WTC11 (cell line): ENCODE measurements around the gene SAMD13. TPM values are rescaled to one million over a fixed set of nuclear protein-coding genes. Genes with fewer than 3 reads are reported as not detected.

Experiments
- ATAC-seq: fragments of 200-7000 bp; cut with Tn5 transposase; 2 replicates; pipeline ENCODE4 v1.10.0; 2021; ENCODE audit warnings: mild to moderate bottlenecking, moderate library complexity
- CTCF ChIA-PET: fragments of 300-600 bp; sonication (Branson Sonifier 250); formaldehyde crosslinking; loops from one replicate; lab custom pipeline; 2021; ENCODE audit warnings: antibody characterized with exemption; lab: Charles Lee
- POLR2A ChIA-PET: fragments of 350-600 bp; sonication (Branson Sonifier 250); formaldehyde crosslinking; loops from one replicate; lab custom pipeline; 2021; ENCODE audit warnings: antibody characterized with exemption; lab: Charles Lee
- DNase-seq: peaks from one replicate; pipeline ENCODE4 v3.0.0; 2021; ENCODE audit warnings: low spot score
- H3K27ac Mint-ChIP-seq: 2 replicates; pipeline ENCODE4 v1.8.0; 2021; ENCODE audit warnings: mixed read lengths
- H3K27me3 Mint-ChIP-seq: 2 replicates; pipeline ENCODE4 v1.8.0; 2021; ENCODE audit warnings: low read depth, mild to moderate bottlenecking, moderate library complexity, mixed read lengths
- H3K36me3 Mint-ChIP-seq: 2 replicates; pipeline ENCODE4 v1.8.0; 2021; ENCODE audit warnings: mixed read lengths
- H3K4me1 Mint-ChIP-seq: 2 replicates; pipeline ENCODE4 v1.8.0; 2022; ENCODE audit warnings: mixed read lengths
- H3K4me3 Mint-ChIP-seq: 2 replicates; pipeline ENCODE4 v1.8.0; 2021; ENCODE audit warnings: mild to moderate bottlenecking, moderate library complexity, mixed read lengths
- H3K9me3 Mint-ChIP-seq: 2 replicates; pipeline ENCODE4 v1.8.0; 2021; ENCODE audit warnings: mixed read lengths
- ELF4 ChIP-seq: sonication (generic); formaldehyde crosslinking; IDR thresholded peaks from 2 replicates; pipeline ENCODE4 v1.8.1; 2022; ENCODE audit warnings: low read depth, mild to moderate bottlenecking, moderate library complexity, missing genetic modification reagents
- EMX1 ChIP-seq: fragments of 250-450 bp; sonication (Bioruptor Pico); IDR thresholded peaks from 2 replicates; pipeline ENCODE4 v1.8.0; 2021; ENCODE audit warnings: mild to moderate bottlenecking
- ESRRA ChIP-seq: sonication (generic); formaldehyde crosslinking; IDR thresholded peaks from 2 replicates; pipeline ENCODE4 v1.8.1; 2022; ENCODE audit warnings: mild to moderate bottlenecking, missing genetic modification reagents, borderline replicate concordance
- FOXJ3 ChIP-seq: sonication (generic); formaldehyde crosslinking; IDR thresholded peaks from 2 replicates; pipeline ENCODE4 v1.9.0; 2021; ENCODE audit warnings: missing genetic modification reagents, mild to moderate bottlenecking, borderline replicate concordance
- FOXK1 ChIP-seq: sonication (generic); formaldehyde crosslinking; IDR thresholded peaks from 2 replicates; pipeline ENCODE4 v1.8.0; 2022; ENCODE audit warnings: mild to moderate bottlenecking, moderate library complexity, missing genetic modification reagents
- GRHL2 ChIP-seq: fragments of 250-450 bp; sonication (Bioruptor Pico); IDR thresholded peaks from 2 replicates; pipeline ENCODE4 v1.8.0; 2022; ENCODE audit warnings: mild to moderate bottlenecking, moderate library complexity; ENCODE audit not compliant: insufficient replicate concordance, severe bottlenecking
- GTF2I ChIP-seq: fragments of 250-450 bp; sonication (Bioruptor Pico); conservative IDR thresholded peaks from 2 replicates; pipeline ENCODE4 v1.4.0; 2021; ENCODE audit warnings: mild to moderate bottlenecking
- NR2C2 ChIP-seq: sonication (generic); formaldehyde crosslinking; IDR thresholded peaks from 2 replicates; pipeline ENCODE4 v1.8.0; 2022; ENCODE audit warnings: mild to moderate bottlenecking, missing genetic modification reagents
- NR3C1 ChIP-seq: sonication (generic); formaldehyde crosslinking; conservative IDR thresholded peaks from 2 replicates; pipeline ENCODE4 v1.8.1; 2023; ENCODE audit warnings: low read depth, mild to moderate bottlenecking, missing genetic modification reagents
- RORB ChIP-seq: fragments of 250-450 bp; sonication (Bioruptor Pico); IDR thresholded peaks from 2 replicates; pipeline ENCODE4 v1.9.0; 2021; ENCODE audit warnings: mild to moderate bottlenecking
- SOX15 ChIP-seq: fragments of 250-450 bp; sonication (Bioruptor Pico); IDR thresholded peaks from 2 replicates; pipeline ENCODE4 v1.9.0; 2021; ENCODE audit warnings: mild to moderate bottlenecking
- TP53 ChIP-seq: sonication (generic); formaldehyde crosslinking; IDR thresholded peaks from 2 replicates; pipeline ENCODE4 v1.8.1; 2023; ENCODE audit warnings: mild to moderate bottlenecking, missing genetic modification reagents
- total RNA-seq: library from RNA; stranded (reverse); gene quantifications from 3 replicates; pipeline ENCODE4 v1.2.3, GENCODE V29; 2021
- TF ChIP-seq, protein P1 (sequence below): sonication (generic); formaldehyde crosslinking; IDR thresholded peaks from 2 replicates; pipeline ENCODE4 v1.8.1; 2023; ENCODE audit warnings: mild to moderate bottlenecking, missing genetic modification reagents, borderline replicate concordance
- TF ChIP-seq, protein P2 (sequence below): fragments of 250-450 bp; sonication (Bioruptor Pico); IDR thresholded peaks from 2 replicates; pipeline ENCODE4 v1.9.0; 2021; ENCODE audit warnings: moderate library complexity, mild to moderate bottlenecking, inconsistent platforms, borderline replicate concordance
- TF ChIP-seq, protein P3 (sequence below): fragments of 250-450 bp; sonication (Bioruptor Pico); IDR thresholded peaks from 2 replicates; pipeline ENCODE4 v1.9.0; 2021; ENCODE audit warnings: mild to moderate bottlenecking
- TF ChIP-seq, protein P4 (sequence below): sonication (generic); formaldehyde crosslinking; IDR thresholded peaks from 2 replicates; pipeline ENCODE4 v1.8.0; 2023; ENCODE audit warnings: mild to moderate bottlenecking, missing genetic modification reagents
- TF ChIP-seq, protein P5 (sequence below): sonication (generic); formaldehyde crosslinking; IDR thresholded peaks from 2 replicates; pipeline ENCODE4 v1.8.0; 2022; ENCODE audit warnings: mild to moderate bottlenecking, missing genetic modification reagents
- TF ChIP-seq, protein P6 (sequence below): sonication (generic); formaldehyde crosslinking; IDR thresholded peaks from 2 replicates; pipeline ENCODE4 v1.8.1; 2022; ENCODE audit warnings: low read depth, mild to moderate bottlenecking, moderate library complexity, missing genetic modification reagents, borderline replicate concordance

Gene SAMD13
- total RNA-seq, 1 experiment from 2014 or later: 1.8 TPM

DNA sequence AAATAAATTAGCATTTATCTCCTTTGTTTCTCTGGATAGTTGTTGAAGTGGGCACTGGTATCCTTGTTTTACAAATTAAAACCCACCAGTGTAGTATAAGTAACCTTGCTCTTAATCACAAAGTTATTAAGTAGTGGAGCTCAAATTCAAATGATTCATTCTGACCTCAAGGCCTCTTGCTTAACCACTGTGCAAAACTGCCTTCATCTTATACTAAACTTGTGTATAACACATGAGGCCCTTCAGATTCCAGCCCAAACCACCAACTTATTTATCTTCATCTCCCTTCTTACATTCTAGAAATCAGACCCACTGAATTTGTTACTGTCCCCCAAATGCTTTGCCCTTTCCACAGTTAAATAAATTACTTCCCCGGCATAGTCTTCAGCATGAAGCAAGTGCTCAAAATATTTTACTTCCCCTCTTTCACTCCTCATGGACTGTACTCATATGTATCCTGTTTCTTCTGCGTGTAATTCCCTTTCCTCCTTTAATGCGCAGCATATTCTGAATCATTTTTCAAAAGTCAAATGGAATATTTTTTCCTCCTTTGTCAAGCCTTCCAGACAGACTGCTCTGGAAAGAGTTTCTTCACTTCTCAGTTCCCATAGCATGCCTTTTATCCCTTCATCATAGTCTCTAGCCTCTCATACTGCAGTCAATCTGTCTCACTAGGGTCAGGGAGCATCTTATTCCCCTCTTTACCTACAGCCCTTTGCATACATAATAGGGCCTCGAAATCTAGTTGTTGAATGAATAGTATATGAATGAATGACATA lies 77.8 kb downstream of the SAMD13 start:
- TF ChIP-seq GRHL2 (CRISPR knock-in tag) (no peak), SOX15 (CRISPR knock-in tag) (no peak), FOXJ3 (CRISPR knock-in tag) (no peak), ESRRA (no peak), FOXK1 (CRISPR knock-in tag) (no peak), RORB (CRISPR knock-in tag) (no peak), GTF2I (CRISPR knock-in tag) (no peak), ELF4 (no peak), NR2C2 (CRISPR knock-in tag) (no peak), TP53 (CRISPR knock-in tag) (no peak), NR3C1 (CRISPR knock-in tag) (no peak), EMX1 (no peak)
- TF ChIP-seq, protein P1, sequence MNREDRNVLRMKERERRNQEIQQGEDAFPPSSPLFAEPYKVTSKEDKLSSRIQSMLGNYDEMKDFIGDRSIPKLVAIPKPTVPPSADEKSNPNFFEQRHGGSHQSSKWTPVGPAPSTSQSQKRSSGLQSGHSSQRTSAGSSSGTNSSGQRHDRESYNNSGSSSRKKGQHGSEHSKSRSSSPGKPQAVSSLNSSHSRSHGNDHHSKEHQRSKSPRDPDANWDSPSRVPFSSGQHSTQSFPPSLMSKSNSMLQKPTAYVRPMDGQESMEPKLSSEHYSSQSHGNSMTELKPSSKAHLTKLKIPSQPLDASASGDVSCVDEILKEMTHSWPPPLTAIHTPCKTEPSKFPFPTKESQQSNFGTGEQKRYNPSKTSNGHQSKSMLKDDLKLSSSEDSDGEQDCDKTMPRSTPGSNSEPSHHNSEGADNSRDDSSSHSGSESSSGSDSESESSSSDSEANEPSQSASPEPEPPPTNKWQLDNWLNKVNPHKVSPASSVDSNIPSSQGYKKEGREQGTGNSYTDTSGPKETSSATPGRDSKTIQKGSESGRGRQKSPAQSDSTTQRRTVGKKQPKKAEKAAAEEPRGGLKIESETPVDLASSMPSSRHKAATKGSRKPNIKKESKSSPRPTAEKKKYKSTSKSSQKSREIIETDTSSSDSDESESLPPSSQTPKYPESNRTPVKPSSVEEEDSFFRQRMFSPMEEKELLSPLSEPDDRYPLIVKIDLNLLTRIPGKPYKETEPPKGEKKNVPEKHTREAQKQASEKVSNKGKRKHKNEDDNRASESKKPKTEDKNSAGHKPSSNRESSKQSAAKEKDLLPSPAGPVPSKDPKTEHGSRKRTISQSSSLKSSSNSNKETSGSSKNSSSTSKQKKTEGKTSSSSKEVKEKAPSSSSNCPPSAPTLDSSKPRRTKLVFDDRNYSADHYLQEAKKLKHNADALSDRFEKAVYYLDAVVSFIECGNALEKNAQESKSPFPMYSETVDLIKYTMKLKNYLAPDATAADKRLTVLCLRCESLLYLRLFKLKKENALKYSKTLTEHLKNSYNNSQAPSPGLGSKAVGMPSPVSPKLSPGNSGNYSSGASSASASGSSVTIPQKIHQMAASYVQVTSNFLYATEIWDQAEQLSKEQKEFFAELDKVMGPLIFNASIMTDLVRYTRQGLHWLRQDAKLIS (CRISPR knock-in tag): no peak
- TF ChIP-seq, protein P2, sequence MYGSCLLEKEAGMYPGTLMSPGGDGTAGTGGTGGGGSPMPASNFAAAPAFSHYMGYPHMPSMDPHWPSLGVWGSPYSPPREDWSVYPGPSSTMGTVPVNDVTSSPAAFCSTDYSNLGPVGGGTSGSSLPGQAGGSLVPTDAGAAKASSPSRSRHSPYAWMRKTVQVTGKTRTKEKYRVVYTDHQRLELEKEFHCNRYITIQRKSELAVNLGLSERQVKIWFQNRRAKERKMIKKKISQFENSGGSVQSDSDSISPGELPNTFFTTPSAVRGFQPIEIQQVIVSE: no peak
- TF ChIP-seq, protein P3, sequence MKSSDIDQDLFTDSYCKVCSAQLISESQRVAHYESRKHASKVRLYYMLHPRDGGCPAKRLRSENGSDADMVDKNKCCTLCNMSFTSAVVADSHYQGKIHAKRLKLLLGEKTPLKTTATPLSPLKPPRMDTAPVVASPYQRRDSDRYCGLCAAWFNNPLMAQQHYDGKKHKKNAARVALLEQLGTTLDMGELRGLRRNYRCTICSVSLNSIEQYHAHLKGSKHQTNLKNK (CRISPR knock-in tag): no peak
- TF ChIP-seq, protein P4, sequence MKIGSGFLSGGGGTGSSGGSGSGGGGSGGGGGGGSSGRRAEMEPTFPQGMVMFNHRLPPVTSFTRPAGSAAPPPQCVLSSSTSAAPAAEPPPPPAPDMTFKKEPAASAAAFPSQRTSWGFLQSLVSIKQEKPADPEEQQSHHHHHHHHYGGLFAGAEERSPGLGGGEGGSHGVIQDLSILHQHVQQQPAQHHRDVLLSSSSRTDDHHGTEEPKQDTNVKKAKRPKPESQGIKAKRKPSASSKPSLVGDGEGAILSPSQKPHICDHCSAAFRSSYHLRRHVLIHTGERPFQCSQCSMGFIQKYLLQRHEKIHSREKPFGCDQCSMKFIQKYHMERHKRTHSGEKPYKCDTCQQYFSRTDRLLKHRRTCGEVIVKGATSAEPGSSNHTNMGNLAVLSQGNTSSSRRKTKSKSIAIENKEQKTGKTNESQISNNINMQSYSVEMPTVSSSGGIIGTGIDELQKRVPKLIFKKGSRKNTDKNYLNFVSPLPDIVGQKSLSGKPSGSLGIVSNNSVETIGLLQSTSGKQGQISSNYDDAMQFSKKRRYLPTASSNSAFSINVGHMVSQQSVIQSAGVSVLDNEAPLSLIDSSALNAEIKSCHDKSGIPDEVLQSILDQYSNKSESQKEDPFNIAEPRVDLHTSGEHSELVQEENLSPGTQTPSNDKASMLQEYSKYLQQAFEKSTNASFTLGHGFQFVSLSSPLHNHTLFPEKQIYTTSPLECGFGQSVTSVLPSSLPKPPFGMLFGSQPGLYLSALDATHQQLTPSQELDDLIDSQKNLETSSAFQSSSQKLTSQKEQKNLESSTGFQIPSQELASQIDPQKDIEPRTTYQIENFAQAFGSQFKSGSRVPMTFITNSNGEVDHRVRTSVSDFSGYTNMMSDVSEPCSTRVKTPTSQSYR: no peak
- TF ChIP-seq, protein P5, sequence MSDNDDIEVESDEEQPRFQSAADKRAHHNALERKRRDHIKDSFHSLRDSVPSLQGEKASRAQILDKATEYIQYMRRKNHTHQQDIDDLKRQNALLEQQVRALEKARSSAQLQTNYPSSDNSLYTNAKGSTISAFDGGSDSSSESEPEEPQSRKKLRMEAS: no peak
- TF ChIP-seq, protein P6, sequence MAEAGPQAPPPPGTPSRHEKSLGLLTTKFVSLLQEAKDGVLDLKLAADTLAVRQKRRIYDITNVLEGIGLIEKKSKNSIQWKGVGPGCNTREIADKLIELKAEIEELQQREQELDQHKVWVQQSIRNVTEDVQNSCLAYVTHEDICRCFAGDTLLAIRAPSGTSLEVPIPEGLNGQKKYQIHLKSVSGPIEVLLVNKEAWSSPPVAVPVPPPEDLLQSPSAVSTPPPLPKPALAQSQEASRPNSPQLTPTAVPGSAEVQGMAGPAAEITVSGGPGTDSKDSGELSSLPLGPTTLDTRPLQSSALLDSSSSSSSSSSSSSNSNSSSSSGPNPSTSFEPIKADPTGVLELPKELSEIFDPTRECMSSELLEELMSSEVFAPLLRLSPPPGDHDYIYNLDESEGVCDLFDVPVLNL: no peak
- TF ChIP-seq, all 79 proteins: peak for 0
- no peak overlapping the region for H3K27ac Mint-ChIP-seq
- no peaks in the 10 kb centered on the region for H3K27me3 Mint-ChIP-seq
- H3K9me3 Mint-ChIP-seq: no peaks in the 10 kb centered on the region
- H3K36me3 Mint-ChIP-seq: no peaks in the 10 kb centered on the region
- CTCF ChIA-PET: interaction anchor here (1.2 kb wide), 1 partner anchor 393 kb away, joined by 3 read pairs; no protein-coding TSS in a partner anchor
- ATAC-seq (no peak), DNase-seq (no peak)
- POLR2A ChIA-PET: no interaction called here
- no peak overlapping the region for H3K4me3 Mint-ChIP-seq
- peaks cover 7% of the 10 kb centered on the region for H3K4me1 Mint-ChIP-seq
